Breast epithelium (tissue), 3 donors: ENCODE results near the gene BRIP1.

Source experiments
- POLR2A ChIP-seq: fragments of 450-650 bp; IDR thresholded peaks from one replicate; pipeline ENCODE4 v1.6.1; 2016; ENCODE audit warnings: antibody characterized with exemption, mild to moderate bottlenecking, moderate library complexity
- TF ChIP-seq, protein P1 (sequence below), 3 donors: fragments of 450-650 bp; IDR thresholded peaks; one replicate each; pipeline ENCODE4 v1.5.1; 2016 to 2017; ENCODE audit warnings: antibody characterized with exemption in 3 of 3, mild to moderate bottlenecking in 3 of 3, moderate library complexity in 3 of 3

DNA sequence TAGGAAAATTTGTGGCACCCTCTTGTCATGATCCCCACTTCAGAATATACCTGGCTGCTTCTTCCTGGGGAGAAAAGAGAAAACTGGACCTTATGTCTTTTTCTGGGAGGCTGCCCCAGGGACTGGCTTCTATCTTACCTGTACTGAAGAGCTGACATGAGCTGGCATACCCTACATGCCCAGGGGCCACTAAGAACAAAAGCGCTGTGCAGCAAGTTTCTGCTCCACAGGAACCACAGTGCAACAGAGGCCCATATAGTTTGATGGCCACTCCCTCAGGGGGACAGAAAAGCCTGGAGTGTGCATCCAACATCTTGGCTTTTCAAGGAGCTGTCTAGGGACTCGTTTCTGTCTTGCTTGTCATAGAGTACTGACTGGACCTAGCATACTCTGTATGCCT is 175.6 kb downstream of the BRIP1 start:
- no peak for TF ChIP-seq POLR2A
- TF ChIP-seq, protein P1, sequence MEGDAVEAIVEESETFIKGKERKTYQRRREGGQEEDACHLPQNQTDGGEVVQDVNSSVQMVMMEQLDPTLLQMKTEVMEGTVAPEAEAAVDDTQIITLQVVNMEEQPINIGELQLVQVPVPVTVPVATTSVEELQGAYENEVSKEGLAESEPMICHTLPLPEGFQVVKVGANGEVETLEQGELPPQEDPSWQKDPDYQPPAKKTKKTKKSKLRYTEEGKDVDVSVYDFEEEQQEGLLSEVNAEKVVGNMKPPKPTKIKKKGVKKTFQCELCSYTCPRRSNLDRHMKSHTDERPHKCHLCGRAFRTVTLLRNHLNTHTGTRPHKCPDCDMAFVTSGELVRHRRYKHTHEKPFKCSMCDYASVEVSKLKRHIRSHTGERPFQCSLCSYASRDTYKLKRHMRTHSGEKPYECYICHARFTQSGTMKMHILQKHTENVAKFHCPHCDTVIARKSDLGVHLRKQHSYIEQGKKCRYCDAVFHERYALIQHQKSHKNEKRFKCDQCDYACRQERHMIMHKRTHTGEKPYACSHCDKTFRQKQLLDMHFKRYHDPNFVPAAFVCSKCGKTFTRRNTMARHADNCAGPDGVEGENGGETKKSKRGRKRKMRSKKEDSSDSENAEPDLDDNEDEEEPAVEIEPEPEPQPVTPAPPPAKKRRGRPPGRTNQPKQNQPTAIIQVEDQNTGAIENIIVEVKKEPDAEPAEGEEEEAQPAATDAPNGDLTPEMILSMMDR (IDR thresholded peaks at IDR 0.05) = no peak
